Peyer's patch (tissue), 4 donors: ENCODE data around the gene HPSE2.

ENCODE experiments used
- POLR2A ChIP-seq, 2 donors: fragments of 450-650 bp; IDR thresholded peaks; one replicate each; pipeline ENCODE4 v1.5.1; 2017; ENCODE audit warnings: antibody characterized with exemption in 2 of 2, mild to moderate bottlenecking in 2 of 2, moderate library complexity in 2 of 2
- TF ChIP-seq, protein P1 (sequence below), 6 experiments: fragments of 450-650 bp in 4 of 6; fragments of 200-600 bp in 2 of 6; sonication (generic) in 1 of 6; IDR thresholded peaks; one replicate each; pipeline ENCODE4 v1.5.1; 2017 to 2019; ENCODE audit warnings: antibody characterized with exemption in 6 of 6, mild to moderate bottlenecking in 3 of 6, moderate library complexity in 1 of 6

DNA sequence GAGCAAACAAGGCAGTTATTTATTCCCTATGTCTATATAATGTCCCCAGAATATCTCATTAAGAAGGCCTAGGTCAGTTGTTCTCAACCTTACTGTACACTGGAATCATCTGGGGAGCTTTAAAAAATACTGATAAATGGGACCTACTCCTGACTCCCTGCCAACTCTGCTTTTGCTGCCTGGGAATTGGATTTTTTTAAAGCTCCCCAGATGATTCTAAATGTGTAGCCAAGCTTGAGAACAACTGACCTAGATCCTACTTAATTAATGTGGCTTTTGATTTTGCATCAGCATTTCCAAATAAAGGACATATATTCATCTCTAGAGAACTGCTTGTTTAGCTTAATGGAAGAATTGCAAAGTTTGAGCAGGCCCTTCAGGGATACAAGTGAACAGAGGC, 697.2 kb downstream of the HPSE2 start:
- TF ChIP-seq, protein P1, sequence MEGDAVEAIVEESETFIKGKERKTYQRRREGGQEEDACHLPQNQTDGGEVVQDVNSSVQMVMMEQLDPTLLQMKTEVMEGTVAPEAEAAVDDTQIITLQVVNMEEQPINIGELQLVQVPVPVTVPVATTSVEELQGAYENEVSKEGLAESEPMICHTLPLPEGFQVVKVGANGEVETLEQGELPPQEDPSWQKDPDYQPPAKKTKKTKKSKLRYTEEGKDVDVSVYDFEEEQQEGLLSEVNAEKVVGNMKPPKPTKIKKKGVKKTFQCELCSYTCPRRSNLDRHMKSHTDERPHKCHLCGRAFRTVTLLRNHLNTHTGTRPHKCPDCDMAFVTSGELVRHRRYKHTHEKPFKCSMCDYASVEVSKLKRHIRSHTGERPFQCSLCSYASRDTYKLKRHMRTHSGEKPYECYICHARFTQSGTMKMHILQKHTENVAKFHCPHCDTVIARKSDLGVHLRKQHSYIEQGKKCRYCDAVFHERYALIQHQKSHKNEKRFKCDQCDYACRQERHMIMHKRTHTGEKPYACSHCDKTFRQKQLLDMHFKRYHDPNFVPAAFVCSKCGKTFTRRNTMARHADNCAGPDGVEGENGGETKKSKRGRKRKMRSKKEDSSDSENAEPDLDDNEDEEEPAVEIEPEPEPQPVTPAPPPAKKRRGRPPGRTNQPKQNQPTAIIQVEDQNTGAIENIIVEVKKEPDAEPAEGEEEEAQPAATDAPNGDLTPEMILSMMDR (IDR thresholded peaks at IDR 0.05) = no peak
- TF ChIP-seq POLR2A (IDR thresholded peaks at IDR 0.05) = no peak
